K562 (cell line): ENCODE results near the gene CCND3.

Experiments used
- BCL6 ChIP-seq: fragments of 250-450 bp; sonication (Bioruptor Pico); IDR thresholded peaks from 2 replicates; pipeline ENCODE4 v1.4.0; 2020
- TF ChIP-seq, protein P1 (sequence below): sonication (generic); formaldehyde crosslinking; IDR thresholded peaks from 2 replicates; pipeline ENCODE4 v1.8.1; 2023; ENCODE audit warnings: mild to moderate bottlenecking, missing genetic modification reagents
- TF ChIP-seq, protein P2 (sequence below): sonication (generic); formaldehyde crosslinking; IDR thresholded peaks from 2 replicates; pipeline ENCODE4 v1.9.0; 2022; ENCODE audit warnings: mild to moderate bottlenecking, missing genetic modification reagents

DNA sequence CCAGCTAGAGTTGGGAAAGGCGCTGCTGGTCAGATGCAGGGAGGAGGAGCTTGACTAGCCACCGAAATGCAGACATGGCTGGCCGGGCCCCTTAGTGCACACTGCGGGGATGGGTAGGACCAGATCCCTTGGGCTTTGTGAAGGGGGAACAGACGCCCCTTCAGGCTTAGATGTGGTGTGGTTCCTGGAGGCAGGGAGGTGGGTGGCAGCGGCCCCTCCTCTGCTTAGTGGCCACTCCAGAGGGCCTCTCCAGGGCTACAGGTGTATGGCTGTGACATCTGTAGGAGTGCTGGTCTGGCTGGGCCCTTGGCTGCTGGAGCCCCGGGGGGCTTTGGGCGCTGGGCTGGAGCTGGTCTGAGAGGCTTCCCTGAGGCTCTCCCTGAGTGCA is 5.9 kb downstream of the CCND3 start:
- TF ChIP-seq BCL6 (CRISPR knock-in tag): no peak
- TF ChIP-seq, protein P1, sequence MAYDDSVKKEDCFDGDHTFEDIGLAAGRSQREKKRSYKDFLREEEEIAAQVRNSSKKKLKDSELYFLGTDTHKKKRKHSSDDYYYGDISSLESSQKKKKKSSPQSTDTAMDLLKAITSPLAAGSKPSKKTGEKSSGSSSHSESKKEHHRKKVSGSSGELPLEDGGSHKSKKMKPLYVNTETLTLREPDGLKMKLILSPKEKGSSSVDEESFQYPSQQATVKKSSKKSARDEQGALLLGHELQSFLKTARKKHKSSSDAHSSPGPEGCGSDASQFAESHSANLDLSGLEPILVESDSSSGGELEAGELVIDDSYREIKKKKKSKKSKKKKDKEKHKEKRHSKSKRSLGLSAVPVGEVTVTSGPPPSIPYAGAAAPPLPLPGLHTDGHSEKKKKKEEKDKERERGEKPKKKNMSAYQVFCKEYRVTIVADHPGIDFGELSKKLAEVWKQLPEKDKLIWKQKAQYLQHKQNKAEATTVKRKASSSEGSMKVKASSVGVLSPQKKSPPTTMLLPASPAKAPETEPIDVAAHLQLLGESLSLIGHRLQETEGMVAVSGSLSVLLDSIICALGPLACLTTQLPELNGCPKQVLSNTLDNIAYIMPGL (CRISPR knock-in tag): no peak
- TF ChIP-seq, protein P2, sequence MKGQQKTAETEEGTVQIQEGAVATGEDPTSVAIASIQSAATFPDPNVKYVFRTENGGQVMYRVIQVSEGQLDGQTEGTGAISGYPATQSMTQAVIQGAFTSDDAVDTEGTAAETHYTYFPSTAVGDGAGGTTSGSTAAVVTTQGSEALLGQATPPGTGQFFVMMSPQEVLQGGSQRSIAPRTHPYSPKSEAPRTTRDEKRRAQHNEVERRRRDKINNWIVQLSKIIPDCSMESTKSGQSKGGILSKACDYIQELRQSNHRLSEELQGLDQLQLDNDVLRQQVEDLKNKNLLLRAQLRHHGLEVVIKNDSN (CRISPR knock-in tag): no peak
